ENCODE data around the gene MLX. TPM values are rescaled to one million over a fixed set of nuclear protein-coding genes. Genes with fewer than 3 reads are reported as not detected.

MLX gene
- total and polyA plus RNA-seq, 7 donors: 45.2 to 108 (median 67.9) TPM

Other genes starting within 250 kb of the MLX start
- 100 to 1,000 TPM in 3 of 4 donors, 10 to 100 TPM in 1; 67.3 to 279 (median 220) TPM for gene STAT3, start 178.7 kb upstream of the MLX start, total RNA-seq
- 100 to 1,000 TPM in 1 of 3 donors, 10 to 100 TPM in 2; 95.6 to 111 (median 97.8) TPM for gene STAT3, start 178.7 kb upstream of the MLX start, polyA plus RNA-seq
- gene CAVIN1, start 143.8 kb upstream of the MLX start, total RNA-seq: 100 to 1,000 TPM; 109 to 151 (median 128) TPM
- 10 to 100 TPM; 69.5 to 92.6 (median 92.0) TPM for gene CAVIN1, start 143.8 kb upstream of the MLX start, polyA plus RNA-seq
- gene ATP6V0A1, start 108.2 kb upstream of the MLX start, total RNA-seq: 100 to 1,000 TPM in 2 of 4 donors, 10 to 100 TPM in 2; 41.1 to 116 (median 89.6) TPM
- 10 to 100 TPM; 51.7 to 62.7 (median 61.0) TPM for gene ATP6V0A1, start 108.2 kb upstream of the MLX start, polyA plus RNA-seq
- 10 to 100 TPM in 3 of 4 donors, 1 to 10 TPM in 1; 9.1 to 17.8 (median 11.7) TPM for gene NAGLU, start 30.9 kb upstream of the MLX start, total RNA-seq
- 10 to 100 TPM; 16.0 to 18.1 (median 17.5) TPM for gene NAGLU, start 30.9 kb upstream of the MLX start, polyA plus RNA-seq
- 1 to 10 TPM in 1 of 4 donors, under 1 TPM in 3; 0.54 to 1.2 (median 0.72) TPM for gene HSD17B1, start 14.2 kb upstream of the MLX start, total RNA-seq
- gene HSD17B1, start 14.2 kb upstream of the MLX start, polyA plus RNA-seq: 1 to 10 TPM; 1.3 to 2.1 (median 1.7) TPM
- 10 to 100 TPM; 31.6 to 45.4 (median 37.0) TPM for gene COASY, start 5.0 kb upstream of the MLX start, total RNA-seq
- 100 to 1,000 TPM in 1 of 3 donors, 10 to 100 TPM in 2; 41.0 to 141 (median 73.5) TPM for gene COASY, start 5.0 kb upstream of the MLX start, polyA plus RNA-seq
- 1 to 10 TPM in 2 of 4 donors, under 1 TPM in 2; 0.26 to 3.3 (median 1.4) TPM for gene PSMC3IP, start 10.6 kb downstream of the MLX start, total RNA-seq
- gene PSMC3IP, start 10.6 kb downstream of the MLX start, polyA plus RNA-seq: 10 to 100 TPM in 1 of 3 donors, 1 to 10 TPM in 2; 3.8 to 13.3 (median 5.3) TPM
- gene RETREG3, start 42.3 kb downstream of the MLX start, total RNA-seq: 10 to 100 TPM; 31.7 to 43.2 (median 37.6) TPM
- gene RETREG3, start 42.3 kb downstream of the MLX start, polyA plus RNA-seq: 10 to 100 TPM; 13.9 to 35.0 (median 15.2) TPM
- 10 to 100 TPM; 46.9 to 78.1 (median 50.4) TPM for gene TUBG1, start 42.6 kb downstream of the MLX start, total RNA-seq
- gene TUBG1, start 42.6 kb downstream of the MLX start, polyA plus RNA-seq: 10 to 100 TPM; 68.8 to 90.2 (median 81.0) TPM
- gene TUBG2, start 92.2 kb downstream of the MLX start, total RNA-seq: 10 to 100 TPM in 1 of 4 donors, 1 to 10 TPM in 3; 3.8 to 11.9 (median 5.7) TPM
- gene TUBG2, start 92.2 kb downstream of the MLX start, polyA plus RNA-seq: 1 to 10 TPM; 2.7 to 4.9 (median 4.2) TPM
- gene PLEKHH3, start 109.9 kb downstream of the MLX start, total RNA-seq: 10 to 100 TPM; 15.0 to 33.8 (median 28.0) TPM
- 10 to 100 TPM; 12.7 to 15.8 (median 14.2) TPM for gene PLEKHH3, start 109.9 kb downstream of the MLX start, polyA plus RNA-seq
- 1 to 10 TPM; 1.2 to 5.0 (median 2.8) TPM for gene CCR10, start 114.7 kb downstream of the MLX start, total RNA-seq
- 1 to 10 TPM; 1.0 to 3.3 (median 1.6) TPM for gene CCR10, start 114.7 kb downstream of the MLX start, polyA plus RNA-seq
- gene CNTNAP1, start 115.4 kb downstream of the MLX start, total RNA-seq: 1 to 10 TPM; 1.9 to 2.6 (median 2.2) TPM
- gene CNTNAP1, start 115.4 kb downstream of the MLX start, polyA plus RNA-seq: 1 to 10 TPM; 1.0 to 3.4 (median 1.1) TPM
- gene EZH1, start 177.9 kb downstream of the MLX start, total RNA-seq: 10 to 100 TPM; 25.7 to 59.1 (median 33.7) TPM
- gene EZH1, start 177.9 kb downstream of the MLX start, polyA plus RNA-seq: 10 to 100 TPM; 15.2 to 43.9 (median 22.3) TPM
- 10 to 100 TPM in 3 of 4 donors, 1 to 10 TPM in 1; 9.2 to 39.8 (median 18.7) TPM for gene RAMP2, start 194.1 kb downstream of the MLX start, total RNA-seq
- 10 to 100 TPM; 17.5 to 21.9 (median 21.4) TPM for gene RAMP2, start 194.1 kb downstream of the MLX start, polyA plus RNA-seq
- gene VPS25, start 206.3 kb downstream of the MLX start, total RNA-seq: 10 to 100 TPM; 38.6 to 45.2 (median 39.8) TPM
- gene VPS25, start 206.3 kb downstream of the MLX start, polyA plus RNA-seq: 10 to 100 TPM; 46.0 to 73.3 (median 72.8) TPM
- gene WNK4, start 213.5 kb downstream of the MLX start, total RNA-seq: under 1 TPM in 3 of 4 donors, not detected in 1; 0.08 to 0.30 (median 0.09) TPM
- under 1 TPM in 1 of 3 donors, not detected in 2; 0.01 TPM for gene WNK4, start 213.5 kb downstream of the MLX start, polyA plus RNA-seq
- 10 to 100 TPM; 69.1 to 85.2 (median 83.9) TPM for gene COA3, start 231.6 kb downstream of the MLX start, total RNA-seq
- gene COA3, start 231.6 kb downstream of the MLX start, polyA plus RNA-seq: 100 to 1,000 TPM; 126 to 167 (median 130) TPM
- 1 to 10 TPM in 1 of 4 donors, under 1 TPM in 2, not detected in 1; 0.74 to 1.3 (median 0.79) TPM for gene CNTD1, start 231.8 kb downstream of the MLX start, total RNA-seq
- gene CNTD1, start 231.8 kb downstream of the MLX start, polyA plus RNA-seq: 1 to 10 TPM in 1 of 3 donors, under 1 TPM in 2; 0.24 to 1.0 (median 0.36) TPM